ENCODE results near the gene IRAK1BP1.
"Not testable (repeated sequence)": the region's sequence is repeated elsewhere in the genome, so short reads cannot be mapped to it uniquely, and the experiment has no call there.

The IRAK1BP1 gene, protein sequence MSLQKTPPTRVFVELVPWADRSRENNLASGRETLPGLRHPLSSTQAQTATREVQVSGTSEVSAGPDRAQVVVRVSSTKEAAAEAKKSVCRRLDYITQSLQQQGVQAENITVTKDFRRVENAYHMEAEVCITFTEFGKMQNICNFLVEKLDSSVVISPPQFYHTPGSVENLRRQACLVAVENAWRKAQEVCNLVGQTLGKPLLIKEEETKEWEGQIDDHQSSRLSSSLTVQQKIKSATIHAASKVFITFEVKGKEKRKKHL
- 3.4 to 8.7 reads per million in 2 donors for total RNA-seq

DNA sequence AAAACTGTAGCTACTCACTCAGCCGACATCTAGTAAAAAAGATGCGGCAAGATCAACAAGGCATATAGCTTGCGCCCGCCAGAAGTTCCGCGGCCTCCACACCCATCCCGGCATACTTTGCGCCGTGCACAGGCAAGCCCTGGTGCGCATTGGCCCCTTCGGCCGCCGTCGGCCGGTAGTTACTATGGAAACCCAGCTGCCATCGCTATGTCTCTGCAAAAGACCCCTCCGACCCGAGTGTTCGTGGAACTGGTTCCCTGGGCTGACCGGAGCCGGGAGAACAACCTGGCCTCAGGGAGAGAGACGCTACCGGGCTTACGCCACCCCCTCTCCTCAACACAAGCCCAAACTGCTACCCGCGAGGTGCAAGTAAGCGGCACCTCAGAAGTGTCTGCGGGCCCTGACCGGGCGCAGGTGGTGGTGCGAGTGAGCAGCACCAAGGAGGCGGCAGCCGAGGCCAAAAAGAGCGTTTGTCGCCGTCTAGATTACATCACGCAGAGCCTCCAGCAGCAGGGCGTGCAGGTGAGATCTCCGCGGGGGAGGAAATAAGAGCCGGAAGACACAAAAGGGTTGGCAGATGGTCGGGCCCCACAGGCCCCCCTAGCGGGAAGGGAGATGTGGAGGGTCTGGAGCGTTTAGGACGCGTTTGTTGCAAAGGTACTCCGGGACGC lies at the start of gene IRAK1BP1:
IRAK1BP1 (plus strand) TSS at position 182 of the 671 bp plus-strand sequence; CDS start at position 208, 26 bp downstream.
- DNase-seq, result peak; percentile 34 to 94 (median 61)

DNA sequence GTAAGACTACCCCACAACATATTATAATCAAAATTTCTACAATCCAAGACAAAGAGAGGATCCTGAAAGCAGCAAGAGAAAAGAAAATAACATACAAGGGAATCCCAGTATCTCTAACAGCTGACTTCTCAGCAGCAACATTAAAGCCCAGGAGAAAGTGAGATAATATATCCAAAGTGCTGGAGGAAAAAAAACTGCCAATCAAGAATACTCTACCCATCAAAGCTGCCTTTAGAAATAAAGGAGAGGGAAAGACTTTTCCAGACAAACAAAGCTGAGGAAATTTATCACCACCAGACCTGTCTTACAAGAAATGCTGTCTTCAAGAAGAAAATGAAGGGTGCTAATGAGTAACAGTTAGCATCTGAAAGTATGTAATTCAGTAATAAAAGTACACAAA lies 43.3 kb upstream of the IRAK1BP1 start:
- DNase-seq, result no peak

GRCh38 chr6:78829407-78829806 lies 37.9 kb upstream of the IRAK1BP1 start:
- DNase-seq, result no peak

- no peak for DNase-seq
These were observed 36.5 kb upstream of the IRAK1BP1 start for GRCh38 chr6:78830805-78831204.

DNA sequence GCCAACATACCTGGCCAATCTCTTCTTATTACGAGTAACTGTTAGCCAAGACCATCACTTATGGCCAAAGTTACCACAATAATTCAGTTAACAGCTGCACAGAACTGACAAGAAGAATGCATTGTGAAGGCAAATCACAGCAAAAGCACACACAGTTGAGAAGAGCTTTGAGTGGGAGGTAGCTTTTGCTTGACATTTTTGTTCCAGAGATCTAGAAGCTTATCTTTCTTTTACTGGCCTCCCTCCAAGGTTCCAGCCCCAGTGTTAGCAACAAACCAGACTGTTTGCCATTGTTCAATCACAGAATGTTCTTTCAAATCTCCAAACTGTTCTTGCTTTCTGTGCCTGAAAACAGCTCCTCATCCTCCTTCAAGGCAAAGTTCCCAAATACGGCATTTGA lies 35.9 kb upstream of the IRAK1BP1 start:
- no peak for DNase-seq

DNA sequence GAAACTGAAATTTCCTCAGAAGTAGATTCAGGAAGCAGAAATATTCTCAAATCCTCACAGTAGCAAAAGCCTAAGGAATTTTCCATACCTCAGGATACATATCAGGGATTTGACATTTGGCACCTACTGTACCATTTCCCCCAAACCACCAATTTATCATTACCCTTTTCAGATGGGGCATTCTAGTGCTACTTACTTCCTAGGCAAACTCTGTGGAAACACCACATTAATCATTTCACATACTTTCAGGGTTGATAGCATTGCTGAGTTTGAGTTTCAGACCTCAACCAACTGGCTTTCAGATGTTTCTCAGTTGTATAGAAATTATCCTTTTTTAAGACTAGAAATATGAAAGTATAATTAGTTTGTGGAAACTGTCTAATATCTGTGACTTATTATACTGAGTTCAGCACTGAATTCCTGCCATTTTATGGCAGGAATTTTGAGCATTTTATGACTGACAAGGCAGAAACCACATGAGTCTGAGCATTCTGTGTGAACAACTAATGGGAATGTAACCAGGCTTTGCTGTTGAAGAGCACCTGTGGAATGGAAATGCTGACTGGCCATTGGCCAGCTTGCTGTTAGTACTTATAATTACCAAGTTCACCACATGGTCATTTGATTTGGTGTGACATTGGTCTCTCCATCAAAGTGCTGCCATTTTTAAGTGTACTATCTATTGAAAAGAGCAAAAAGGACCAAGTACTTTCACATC lies 35.1 kb upstream of the IRAK1BP1 start:
- no peak for DNase-seq

DNA sequence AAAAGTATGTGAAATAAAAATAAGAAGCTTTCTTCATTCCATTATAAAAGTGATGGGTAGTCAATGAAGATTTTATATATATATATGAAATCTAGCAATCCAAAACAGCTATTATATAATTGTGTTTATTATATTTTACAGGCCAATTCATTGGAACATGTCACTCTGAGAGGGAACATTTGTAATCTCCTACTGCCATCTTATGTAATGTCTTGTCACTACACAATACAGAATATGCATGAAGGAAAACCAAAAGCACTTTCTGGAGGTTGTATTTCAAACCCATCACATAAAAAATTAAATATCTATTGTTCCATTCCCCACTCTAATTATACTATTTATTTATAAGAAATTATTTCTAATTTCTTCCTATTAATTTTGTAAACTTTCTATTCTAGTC lies 31.5 kb upstream of the IRAK1BP1 start:
- DNase-seq, result no peak

DNA sequence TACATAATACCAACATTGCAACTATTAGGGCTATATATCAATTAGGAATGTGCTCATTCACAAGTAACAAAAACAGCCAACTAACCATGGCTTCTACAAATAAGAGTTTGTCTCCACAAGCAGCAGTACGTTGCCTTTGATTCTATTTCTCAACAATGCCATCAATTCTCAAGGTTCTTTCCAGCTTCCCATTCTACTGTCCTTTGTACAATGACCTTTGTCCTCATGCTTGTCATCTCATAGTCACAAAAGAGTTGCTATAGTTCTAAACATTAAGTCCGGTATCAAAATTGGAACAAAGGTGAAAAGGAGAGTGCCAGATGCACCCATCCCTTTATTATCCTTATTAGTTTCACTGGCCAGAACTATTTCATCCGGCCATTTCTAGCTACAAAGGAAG lies 30.8 kb upstream of the IRAK1BP1 start:
- no peak for DNase-seq

- no peak for DNase-seq
These were observed 26.2 kb upstream of the IRAK1BP1 start for GRCh38 chr6:78841111-78841510.

DNA sequence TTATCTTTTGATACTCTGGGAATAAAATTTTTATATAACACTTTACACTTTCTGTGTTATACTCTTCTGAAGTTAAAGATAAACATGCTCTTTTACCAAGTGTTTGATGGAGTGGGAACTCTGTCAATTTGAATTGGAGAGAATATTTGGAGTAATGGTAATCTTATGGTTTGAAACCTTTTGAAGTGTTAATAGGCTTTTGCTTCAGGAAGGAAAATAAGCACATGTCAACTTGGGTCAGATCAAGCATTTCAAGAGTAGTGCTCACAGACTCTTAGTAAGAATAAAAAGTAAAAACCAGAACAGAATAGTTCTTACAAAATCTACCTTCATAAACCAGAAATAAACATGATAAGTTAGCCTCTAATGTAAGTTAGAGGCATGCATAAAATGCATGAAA lies 24.4 kb upstream of the IRAK1BP1 start:
- DNase-seq, result no peak

- no peak for DNase-seq
These were observed 22.5 kb upstream of the IRAK1BP1 start for GRCh38 chr6:78844899-78845298.

GRCh38 chr6:78845567-78845966 lies 21.8 kb upstream of the IRAK1BP1 start:
- DNase-seq, result no peak

GRCh38 chr6:78850621-78851020 lies 16.7 kb upstream of the IRAK1BP1 start:
- DNase-seq, result no peak

GRCh38 chr6:78851156-78851555 lies 16.2 kb upstream of the IRAK1BP1 start:
- DNase-seq, result no peak

GRCh38 chr6:78854546-78854945 lies 12.8 kb upstream of the IRAK1BP1 start:
- no peak for DNase-seq

- DNase-seq, result not testable (repeated sequence)
These were observed 8.9 kb upstream of the IRAK1BP1 start for GRCh38 chr6:78858339-78858938.

DNA sequence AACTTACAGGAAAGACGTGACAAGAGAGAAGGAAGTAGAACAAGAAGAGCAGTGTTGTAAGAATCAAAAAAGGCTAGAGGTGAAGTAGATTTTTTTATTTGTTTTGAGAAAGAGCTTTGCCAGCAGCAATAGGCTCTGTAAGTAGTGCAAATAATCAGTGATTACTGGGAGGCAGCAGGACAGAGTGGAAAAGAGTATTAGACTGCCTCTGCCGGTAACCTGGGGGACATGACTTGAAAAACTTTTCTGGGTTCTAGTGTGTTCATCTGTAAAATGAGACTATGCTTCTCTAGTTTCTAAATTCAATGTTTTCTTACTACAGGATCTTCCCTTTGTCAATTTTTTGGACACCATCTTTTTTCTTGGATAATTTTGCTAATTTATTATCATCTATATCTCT lies 5.8 kb upstream of the IRAK1BP1 start:
- DNase-seq, result no peak

DNA sequence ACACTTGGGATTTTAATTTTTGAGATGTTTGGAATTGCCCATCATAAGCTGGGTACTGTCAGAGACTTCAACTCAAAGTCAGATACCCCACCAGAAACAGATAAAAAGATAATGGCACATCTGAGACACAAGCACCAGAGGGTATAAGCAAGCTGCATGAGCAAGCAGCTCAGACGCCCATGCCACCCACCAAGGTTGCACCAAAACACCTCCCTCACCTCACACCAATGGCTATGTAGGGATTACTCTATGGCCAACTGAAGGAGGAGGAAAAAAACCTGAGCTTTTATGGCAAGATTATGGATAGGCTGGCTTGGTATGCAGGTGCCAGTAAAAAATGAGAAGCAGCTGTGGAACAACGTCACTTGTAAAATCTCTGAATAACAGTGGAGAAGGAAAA lies 3.8 kb upstream of the IRAK1BP1 start:
- DNase-seq, result no peak

DNA sequence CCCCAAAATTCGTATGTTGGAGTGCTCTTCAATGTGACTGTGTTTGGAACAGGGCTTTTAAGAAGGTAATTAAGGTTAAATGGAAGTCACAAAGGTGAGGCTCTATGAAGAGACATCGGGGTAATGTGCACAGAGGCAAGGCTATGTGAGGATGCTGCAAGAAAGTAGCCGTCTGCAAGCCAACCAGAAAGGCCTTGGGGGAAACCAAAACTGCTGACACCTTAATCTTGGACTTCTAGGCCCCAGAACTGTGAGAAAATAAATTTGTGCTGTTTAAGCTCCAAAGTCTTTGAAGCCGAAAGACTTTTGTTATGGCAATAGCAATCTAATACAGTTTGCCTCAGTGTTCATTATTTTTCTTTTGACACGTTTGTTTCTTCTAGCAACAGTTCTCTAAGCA lies 2.4 kb upstream of the IRAK1BP1 start:
- DNase-seq, result no peak

GRCh38 chr6:78867020-78867369 lies 356 bp upstream of the IRAK1BP1 start:
- DNase-seq, result no peak

- no peak for DNase-seq
These were observed 765 bp downstream of the IRAK1BP1 start for GRCh38 chr6:78868116-78868515.

DNA sequence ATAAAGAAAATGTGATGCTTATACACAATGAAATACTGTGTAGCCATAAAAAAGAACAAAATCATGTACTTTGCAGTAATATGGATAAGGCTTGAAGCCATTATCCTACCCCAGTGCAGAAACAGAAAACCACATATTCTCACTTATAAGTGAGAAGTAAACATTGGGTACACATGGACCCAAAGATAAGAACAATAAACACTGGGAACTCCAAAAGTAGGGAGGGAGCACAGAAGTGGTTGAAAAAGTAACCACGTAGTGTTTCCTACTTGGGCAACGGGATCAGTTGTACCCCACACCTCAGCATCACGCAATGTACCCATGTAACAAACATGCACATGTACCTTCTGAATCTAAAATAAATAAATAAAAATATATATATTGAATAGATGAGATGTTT lies 8.2 kb downstream of the IRAK1BP1 start:
- DNase-seq, result no peak

DNA sequence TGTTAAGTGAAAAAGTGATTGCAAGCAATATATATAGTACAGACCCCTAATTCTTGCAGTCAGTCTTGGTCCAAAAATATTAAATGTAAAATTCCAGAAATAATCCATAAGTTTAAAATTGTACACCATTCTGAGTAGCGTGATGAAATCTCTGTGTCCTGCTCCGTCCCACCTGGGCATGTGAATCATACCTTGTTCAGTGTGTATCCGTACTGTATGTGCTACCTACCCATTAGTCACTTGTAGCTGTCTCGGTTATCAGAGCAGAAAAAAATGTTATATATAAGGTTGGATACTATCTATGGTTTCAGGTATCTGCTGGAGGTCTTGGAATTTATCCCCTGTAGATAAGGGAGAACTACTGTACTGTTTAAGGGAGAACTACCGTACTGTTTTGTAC lies 16.3 kb downstream of the IRAK1BP1 start:
- no peak for DNase-seq

DNA sequence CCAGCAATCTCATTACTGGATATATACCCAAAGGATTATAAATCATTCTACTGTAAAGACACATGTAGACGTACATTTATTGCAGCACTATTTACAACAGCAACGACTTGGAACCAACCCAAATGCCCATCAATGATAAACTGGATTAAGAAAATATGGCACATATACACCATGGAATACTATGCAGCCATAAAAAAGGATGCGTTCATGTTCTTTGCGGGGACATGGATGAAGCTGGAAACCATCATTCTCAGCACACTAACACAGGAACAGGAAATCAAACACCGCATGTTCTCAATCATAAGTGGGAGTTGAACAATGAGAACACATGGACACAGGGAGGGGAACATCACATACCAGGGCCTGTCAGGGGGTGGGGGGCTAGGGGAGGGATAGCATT lies 22.6 kb downstream of the IRAK1BP1 start:
- not testable (repeated sequence) for DNase-seq

Measured in T-helper 2 cell (primary cell).